ENCODE measurements around the gene ELP6.
"Not testable (repeated sequence)": the region's sequence is repeated elsewhere in the genome, so short reads cannot be mapped to it uniquely, and the experiment has no call there.

ELP6 gene

GRCh38 chr3:47473391-47473790 is 40.1 kb downstream of the ELP6 start:
- no peak overlapping the region for H3K4me3 ChIP-seq (ENCODE audit: control insufficient read depth, low read depth, low read length)
- TF ChIP-seq CTCF (conservative IDR thresholded peaks at IDR 0.05; ENCODE audit: control insufficient read depth, insufficient read depth, low read depth, low read length): no peak
- no peak for DNase-seq (ENCODE audit: low read depth)

GRCh38 chr3:47469616-47470015 is 43.9 kb downstream of the ELP6 start:
- peak; percentile 74 for DNase-seq (ENCODE audit: low read depth)
- no peak for TF ChIP-seq CTCF (conservative IDR thresholded peaks at IDR 0.05; ENCODE audit: control insufficient read depth, insufficient read depth, low read depth, low read length)
- no peak overlapping the region for H3K4me3 ChIP-seq (ENCODE audit: control insufficient read depth, low read depth, low read length)

GRCh38 chr3:47468315-47468714 is 45.2 kb downstream of the ELP6 start:
- not testable (repeated sequence) for H3K4me3 ChIP-seq (ENCODE audit: control insufficient read depth, low read depth, low read length); DNase-seq (ENCODE audit: low read depth)

- no peak for TF ChIP-seq CTCF (conservative IDR thresholded peaks at IDR 0.05; ENCODE audit: control insufficient read depth, insufficient read depth, low read depth, low read length)
- no peak overlapping the region for H3K4me3 ChIP-seq (ENCODE audit: control insufficient read depth, low read depth, low read length)
- DNase-seq (ENCODE audit: low read depth): no peak
These were observed 48.9 kb downstream of the ELP6 start for GRCh38 chr3:47464588-47464987.

GRCh38 chr3:47459534-47460085 is 53.9 kb downstream of the ELP6 start:
- H3K4me3 ChIP-seq (ENCODE audit: control insufficient read depth, low read depth, low read length); DNase-seq (ENCODE audit: low read depth): not testable (repeated sequence)

- TF ChIP-seq CTCF (conservative IDR thresholded peaks at IDR 0.05; ENCODE audit: control insufficient read depth, insufficient read depth, low read depth, low read length): no peak
- no peak for DNase-seq (ENCODE audit: low read depth)
- H3K4me3 ChIP-seq (ENCODE audit: control insufficient read depth, low read depth, low read length): no peak overlapping the region
These were observed 56.5 kb downstream of the ELP6 start for GRCh38 chr3:47456984-47457383.

GRCh38 chr3:47455806-47456452 is 57.6 kb downstream of the ELP6 start:
- no peak for TF ChIP-seq CTCF (conservative IDR thresholded peaks at IDR 0.05; ENCODE audit: control insufficient read depth, insufficient read depth, low read depth, low read length)
- DNase-seq (ENCODE audit: low read depth): peak; percentile 47
- no peak overlapping the region for H3K4me3 ChIP-seq (ENCODE audit: control insufficient read depth, low read depth, low read length)
